ENCODE results near the gene ZNF597.

DNA sequence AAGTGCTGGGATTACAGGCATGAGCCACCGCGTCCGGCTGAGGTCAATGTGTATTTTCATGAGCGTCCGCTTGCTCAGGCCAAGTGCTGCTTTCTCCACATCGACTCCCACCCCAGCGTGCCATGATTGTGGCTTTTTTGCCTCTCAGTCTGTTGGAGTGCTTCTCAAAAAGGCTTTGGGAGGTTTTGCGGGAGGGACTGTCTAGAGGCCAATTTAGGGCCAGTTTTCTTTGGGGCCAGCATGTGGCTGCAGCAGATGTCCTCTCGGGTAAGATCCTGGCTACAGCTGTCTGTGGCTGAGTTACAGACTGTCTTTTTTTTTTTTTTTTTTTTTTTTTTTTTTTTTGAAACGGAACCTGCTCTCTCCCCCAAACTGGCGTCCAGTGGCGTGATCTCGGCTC lies 45.5 kb upstream of the ZNF597 start:
- TF ChIP-seq, protein P1, sequence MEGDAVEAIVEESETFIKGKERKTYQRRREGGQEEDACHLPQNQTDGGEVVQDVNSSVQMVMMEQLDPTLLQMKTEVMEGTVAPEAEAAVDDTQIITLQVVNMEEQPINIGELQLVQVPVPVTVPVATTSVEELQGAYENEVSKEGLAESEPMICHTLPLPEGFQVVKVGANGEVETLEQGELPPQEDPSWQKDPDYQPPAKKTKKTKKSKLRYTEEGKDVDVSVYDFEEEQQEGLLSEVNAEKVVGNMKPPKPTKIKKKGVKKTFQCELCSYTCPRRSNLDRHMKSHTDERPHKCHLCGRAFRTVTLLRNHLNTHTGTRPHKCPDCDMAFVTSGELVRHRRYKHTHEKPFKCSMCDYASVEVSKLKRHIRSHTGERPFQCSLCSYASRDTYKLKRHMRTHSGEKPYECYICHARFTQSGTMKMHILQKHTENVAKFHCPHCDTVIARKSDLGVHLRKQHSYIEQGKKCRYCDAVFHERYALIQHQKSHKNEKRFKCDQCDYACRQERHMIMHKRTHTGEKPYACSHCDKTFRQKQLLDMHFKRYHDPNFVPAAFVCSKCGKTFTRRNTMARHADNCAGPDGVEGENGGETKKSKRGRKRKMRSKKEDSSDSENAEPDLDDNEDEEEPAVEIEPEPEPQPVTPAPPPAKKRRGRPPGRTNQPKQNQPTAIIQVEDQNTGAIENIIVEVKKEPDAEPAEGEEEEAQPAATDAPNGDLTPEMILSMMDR (IDR thresholded peaks at IDR 0.05; ENCODE audit: low read depth, low read length, poor library complexity, severe bottlenecking): no peak
- TF ChIP-seq EZH2phosphoT487 (IDR thresholded peaks at IDR 0.05; ENCODE audit: borderline replicate concordance, low read length): no peak
